Bronchial epithelial cell (primary cell): Measurements from ENCODE around the gene TSPAN18. TPM values are rescaled to one million over a fixed set of nuclear protein-coding genes. Genes with fewer than 3 reads are reported as not detected.

Experiments used
- DNase-seq: peaks from one replicate; pipeline ENCODE4 v3.0.0-alpha.2; 2010; ENCODE audit warnings: low read depth
- FAIRE-seq: peaks from 2 replicates; lab custom pipeline; 2011; peaks lifted over from hg19 to GRCh38; lab: Jason Lieb, UNC
- H3K27me3 ChIP-seq: 2 replicates; pipeline ENCODE4 v1.5.1; 2011; ENCODE audit warnings: low read length; ENCODE audit not compliant: control insufficient read depth, insufficient read depth
- H3K36me3 ChIP-seq: 2 replicates; pipeline ENCODE4 v1.5.1; 2011; ENCODE audit warnings: low read length; ENCODE audit not compliant: control insufficient read depth, insufficient read depth
- H3K4me3 ChIP-seq: 2 replicates; pipeline ENCODE4 v1.5.1; 2011; ENCODE audit warnings: mild to moderate bottlenecking, low read depth, low read length, control low read depth
- CTCF ChIP-seq: IDR thresholded peaks from 2 replicates; pipeline ENCODE4 v1.5.1; 2011; ENCODE audit warnings: mild to moderate bottlenecking, moderate library complexity, low read length, control low read depth, inconsistent platforms; ENCODE audit not compliant: insufficient read depth, severe bottlenecking
- total RNA-seq: library from RNA; depleted of rRNA; stranded (reverse); fragments of >200 nt; gene quantifications from 2 replicates; pipeline ENCODE4 v1.2.1, GENCODE V29; 2014

Gene TSPAN18
- total RNA-seq, 1 donor from 2014 or later = not detected

GRCh38 chr11:44814881-44815592, 88.3 kb downstream of the TSPAN18 start:
- FAIRE-seq = no peak
- DNase-seq = peak; percentile 10

GRCh38 chr11:44815917-44816456, 89.2 kb downstream of the TSPAN18 start:
- DNase-seq (no peak), FAIRE-seq (no peak)
- Histone ChIP-seq H3K27me3 (peaks cover 3% of the 10 kb centered on the region), H3K4me3 (no peak overlapping the region), H3K36me3 (no peaks in the 10 kb centered on the region)
- no peak for TF ChIP-seq CTCF

More at GRCh38 chr11:44814881-44815592, 88.3 kb downstream of the TSPAN18 start:
- no peak for TF ChIP-seq CTCF
- Histone ChIP-seq H3K4me3 (no peak overlapping the region), H3K36me3 (no peaks in the 10 kb centered on the region), H3K27me3 (peaks cover 3% of the 10 kb centered on the region)

GRCh38 chr11:44816761-44817160, 90.0 kb downstream of the TSPAN18 start:
- H3K27me3 ChIP-seq = peaks cover 3% of the 10 kb centered on the region
- H3K36me3 ChIP-seq = no peaks in the 10 kb centered on the region
- H3K4me3 ChIP-seq = no peak overlapping the region
- no peak for TF ChIP-seq CTCF
- FAIRE-seq (no peak), DNase-seq (no peak)

GRCh38 chr11:44817207-44817949, 90.6 kb downstream of the TSPAN18 start:
- Histone ChIP-seq H3K36me3 (no peaks in the 10 kb centered on the region), H3K4me3 (no peak overlapping the region), H3K27me3 (peaks cover 3% of the 10 kb centered on the region)
- no peak for TF ChIP-seq CTCF
- DNase-seq (no peak), FAIRE-seq (no peak)

- peaks cover 3% of the 10 kb centered on the region for H3K27me3 ChIP-seq
- FAIRE-seq = no peak
- DNase-seq = no peak
- no peak for TF ChIP-seq CTCF
- no peaks in the 10 kb centered on the region for H3K36me3 ChIP-seq
- no peak overlapping the region for H3K4me3 ChIP-seq
These were observed 91.3 kb downstream of the TSPAN18 start for GRCh38 chr11:44818110-44818509.
